Measurements from ENCODE around the gene RTN4.

GRCh38 chr2:54968561-54969218 is 81.6 kb downstream of the RTN4 start:
- TF ChIP-seq CTCF (IDR thresholded peaks at IDR 0.05) (no peak), POLR2A (IDR thresholded peaks at IDR 0.05) (no peak)
